H1 (cell line): ENCODE measurements around the gene ASCC3. TPM values are rescaled to one million over a fixed set of nuclear protein-coding genes. Genes with fewer than 3 reads are reported as not detected.

Experiments used
- CTCF ChIA-PET: fragments of 300-600 bp; sonication (Branson Sonifier 250); formaldehyde crosslinking; loops from one replicate; lab custom pipeline; 2021; ENCODE audit not compliant: partially characterized antibody; lab: Charles Lee
- POLR2A ChIA-PET: fragments of 300-600 bp; sonication (Branson Sonifier 250); formaldehyde crosslinking; loops from one replicate; lab custom pipeline; 2021; ENCODE audit warnings: inconsistent platforms; ENCODE audit not compliant: partially characterized antibody; lab: Charles Lee
- DNase-seq, 2 experiments: peaks; one replicate each; pipeline versions ENCODE4 v3.0.0 to v3.0.0-alpha.2; 2010 to 2022; ENCODE audit warnings: low spot score in 2 of 2, low read depth in 1 of 2, mixed read lengths in 1 of 2
- FAIRE-seq: peaks from 2 replicates; lab custom pipeline; 2011; peaks lifted over from hg19 to GRCh38; lab: Jason Lieb, UNC
- H2AFZ ChIP-seq: 2 replicates; pipeline ENCODE4 v1.8.1; 2012; ENCODE audit warnings: low read length, inconsistent platforms
- H2AK5ac ChIP-seq: 2 replicates; pipeline ENCODE4 v1.6.1; 2013; ENCODE audit warnings: low read depth, low read length
- H2BK120ac ChIP-seq: replicated peaks from 2 replicates; pipeline ENCODE3; 2013; ENCODE audit warnings: low read depth, low read length, inconsistent platforms
- H2BK12ac ChIP-seq: 2 replicates; pipeline ENCODE4 v1.6.1; 2013; ENCODE audit warnings: low read depth, low read length
- H2BK15ac ChIP-seq: 2 replicates; pipeline ENCODE4 v1.6.1; 2013; ENCODE audit warnings: low read length
- H2BK20ac ChIP-seq: 2 replicates; pipeline ENCODE4 v1.6.1; 2013; ENCODE audit warnings: low read length
- H2BK5ac ChIP-seq: 2 replicates; pipeline ENCODE4 v1.6.1; 2013; ENCODE audit warnings: low read depth, low read length
- H3K14ac ChIP-seq: 2 replicates; pipeline ENCODE4 v1.6.1; 2013; ENCODE audit warnings: inconsistent platforms; ENCODE audit not compliant: insufficient read length
- H3K18ac ChIP-seq: 2 replicates; pipeline ENCODE4 v1.6.1; 2013; ENCODE audit warnings: low read length; ENCODE audit errors: extremely low read depth
- H3K23ac ChIP-seq: 2 replicates; pipeline ENCODE4 v1.6.1; 2013; ENCODE audit warnings: inconsistent platforms; ENCODE audit not compliant: insufficient read length
- H3K23me2 ChIP-seq: 2 replicates; pipeline ENCODE4 v1.6.1; 2013; ENCODE audit warnings: low read depth, low read length
- H3K27ac ChIP-seq: 2 replicates; pipeline ENCODE4 v1.6.1; 2011; ENCODE audit warnings: low read depth, low read length, inconsistent platforms
- H3K27me3 ChIP-seq, 4 experiments: replicated peaks in 1 of 4; 1 replicate in 1 of 4; 2 replicates in 3 of 4; pipeline versions ENCODE4 v1.6.1 to v1.8.1; 2011 to 2013; ENCODE audit warnings: low read length in 3 of 4, mild to moderate bottlenecking in 3 of 4, inconsistent platforms in 2 of 4, mixed read lengths in 2 of 4, moderate library complexity in 1 of 4; ENCODE audit not compliant: control insufficient read depth in 3 of 4, insufficient read depth in 3 of 4; ENCODE audit errors: extremely low read depth in 1 of 4
- H3K36me3 ChIP-seq, 4 experiments: 2 replicates each; pipeline versions ENCODE4 v1.6.1 to v1.8.1; 2011 to 2013; ENCODE audit warnings: mild to moderate bottlenecking in 4 of 4, low read length in 3 of 4, moderate library complexity in 2 of 4, control low read depth in 1 of 4, inconsistent platforms in 1 of 4; ENCODE audit not compliant: insufficient read depth in 4 of 4, control insufficient read depth in 2 of 4
- H3K4ac ChIP-seq: replicated peaks from 2 replicates; pipeline ENCODE3; 2013; ENCODE audit warnings: low read length, low read depth, mixed read lengths, inconsistent platforms; ENCODE audit not compliant: insufficient read length
- H3K4me1 ChIP-seq, 4 experiments: replicated peaks in 1 of 4; 1 replicate in 1 of 4; 2 replicates in 3 of 4; pipeline versions ENCODE4 v1.6.1 to v1.8.1; 2011 to 2013; ENCODE audit warnings: low read length in 3 of 4, inconsistent platforms in 2 of 4, mixed read lengths in 1 of 4; ENCODE audit not compliant: insufficient read depth in 4 of 4, control insufficient read depth in 3 of 4
- H3K4me2 ChIP-seq, 2 experiments: 2 replicates each; pipeline versions ENCODE4 v1.6.1 to v1.8.1; 2011 to 2013; ENCODE audit warnings: low read depth in 2 of 2, low read length in 2 of 2, control low read depth in 1 of 2, inconsistent platforms in 1 of 2, mild to moderate bottlenecking in 1 of 2; ENCODE audit not compliant: insufficient read depth in 1 of 2
- H3K4me3 ChIP-seq, 4 experiments: fragments of 200-600, 300-600 bp in 1 of 4; sonication (generic), shearing (Covaris generic), sonication (Bioruptor Twin) in 1 of 4; 2 replicates each; pipeline versions ENCODE4 v1.5.1 to v1.8.1; 2011 to 2016; ENCODE audit warnings: low read length in 4 of 4, low read depth in 3 of 4, control low read depth in 2 of 4, inconsistent platforms in 2 of 4, mild to moderate bottlenecking in 2 of 4, mixed read lengths in 1 of 4, moderate library complexity in 1 of 4; ENCODE audit not compliant: insufficient read depth in 2 of 4; ENCODE audit errors: extremely low read depth in 1 of 4
- H3K56ac ChIP-seq: replicated peaks from 2 replicates; pipeline ENCODE3; 2013; ENCODE audit warnings: low read depth, mild to moderate bottlenecking, mixed read lengths, low read length, inconsistent platforms; ENCODE audit not compliant: insufficient read length
- H3K79me1 ChIP-seq: 2 replicates; pipeline ENCODE4 v1.6.1; 2013; ENCODE audit warnings: low read depth, low read length, control low read depth
- H3K79me2 ChIP-seq, 2 experiments: 2 replicates each; pipeline versions ENCODE4 v1.6.1 to v1.8.1; 2012 to 2013; ENCODE audit warnings: low read length in 2 of 2, mild to moderate bottlenecking in 2 of 2, inconsistent platforms in 1 of 2; ENCODE audit not compliant: insufficient read depth in 2 of 2, control insufficient read depth in 1 of 2
- H3K9ac ChIP-seq, 4 experiments: replicated peaks in 1 of 4; 1 replicate in 1 of 4; 2 replicates in 3 of 4; pipeline versions ENCODE4 v1.6.1 to v1.8.1; 2011 to 2013; ENCODE audit warnings: low read depth in 3 of 4, low read length in 3 of 4, control low read depth in 2 of 4, mild to moderate bottlenecking in 2 of 4, moderate library complexity in 2 of 4, inconsistent platforms in 1 of 4; ENCODE audit errors: extremely low read depth in 1 of 4
- H3K9me3 ChIP-seq, 2 experiments: 2 replicates each; pipeline versions ENCODE4 v1.6.1 to v1.8.1; 2012 to 2013; ENCODE audit warnings: mild to moderate bottlenecking in 2 of 2, moderate library complexity in 2 of 2, control low read depth in 1 of 2, inconsistent platforms in 1 of 2, low read depth in 1 of 2, low read length in 1 of 2, mixed read lengths in 1 of 2; ENCODE audit not compliant: insufficient read depth in 2 of 2
- H4K20me1 ChIP-seq, 2 experiments: replicated peaks in 1 of 2; 2 replicates each; pipeline versions ENCODE3 to v1.8.1; 2011 to 2013; ENCODE audit warnings: inconsistent platforms in 2 of 2, low read length in 2 of 2, mild to moderate bottlenecking in 1 of 2; ENCODE audit not compliant: insufficient read depth in 2 of 2, control insufficient read depth in 1 of 2
- H4K5ac ChIP-seq: 2 replicates; pipeline ENCODE4 v1.6.1; 2013; ENCODE audit warnings: low read length, low read depth, mixed read lengths, inconsistent platforms; ENCODE audit not compliant: insufficient read length
- H4K8ac ChIP-seq: 2 replicates; pipeline ENCODE4 v1.8.0; 2013; ENCODE audit warnings: mild to moderate bottlenecking, moderate library complexity, low read length, inconsistent platforms; ENCODE audit not compliant: insufficient read depth; ENCODE audit errors: extremely low read depth
- H4K91ac ChIP-seq: replicated peaks from 2 replicates; pipeline ENCODE3; 2013; ENCODE audit warnings: low read length, mixed read lengths, inconsistent platforms; ENCODE audit not compliant: insufficient read length
- CHD2 ChIP-seq: IDR thresholded peaks from 2 replicates; pipeline ENCODE4 v1.6.1; 2012; ENCODE audit warnings: low read length, improper control_type of control experiment
- CTBP2 ChIP-seq: IDR thresholded peaks from 2 replicates; pipeline ENCODE4 v1.7.0; 2011; ENCODE audit warnings: borderline replicate concordance, mild to moderate bottlenecking, moderate library complexity, mixed read lengths, low read length; ENCODE audit not compliant: insufficient read depth, insufficient read length
- EZH2 ChIP-seq: fragments of 200-600 bp; sonication (generic); IDR thresholded peaks from 2 replicates; pipeline ENCODE4 v1.7.1; 2012; ENCODE audit warnings: low read depth, mild to moderate bottlenecking, moderate library complexity, low read length, inconsistent platforms; ENCODE audit not compliant: severe bottlenecking
- HDAC2 ChIP-seq, 2 experiments: fragments of 300-600 bp in 1 of 2; sonication (generic) in 1 of 2; IDR thresholded peaks; 2 replicates each; pipeline ENCODE4 v1.6.1; 2011 to 2012; ENCODE audit warnings: low read depth in 2 of 2, low read length in 2 of 2, mild to moderate bottlenecking in 2 of 2, moderate library complexity in 2 of 2, borderline replicate concordance in 1 of 2, inconsistent platforms in 1 of 2
- MAFK ChIP-seq: IDR thresholded peaks from 2 replicates; pipeline ENCODE4 v1.6.1; 2012; ENCODE audit warnings: low read depth, mild to moderate bottlenecking, improper control_type of control experiment, low read length
- NANOG ChIP-seq: IDR thresholded peaks from 2 replicates; pipeline ENCODE4 v1.6.1; 2011; ENCODE audit warnings: low read length, low read depth, mild to moderate bottlenecking, inconsistent platforms; ENCODE audit not compliant: insufficient read depth, poor library complexity, severe bottlenecking
- SAP30 ChIP-seq: fragments of 300-600 bp; sonication (generic); IDR thresholded peaks from 2 replicates; pipeline ENCODE4 v1.7.1; 2012; ENCODE audit warnings: low read length, moderate library complexity, mild to moderate bottlenecking, inconsistent platforms; ENCODE audit not compliant: insufficient read depth, insufficient replicate concordance
- SIRT6 ChIP-seq: IDR thresholded peaks from one replicate; pipeline ENCODE4 v1.7.1; 2012; ENCODE audit warnings: low read length, inconsistent platforms
- SP4 ChIP-seq: IDR thresholded peaks from 2 replicates; pipeline ENCODE4 v1.6.1; 2012; ENCODE audit warnings: low read length, inconsistent platforms
- SRF ChIP-seq: IDR thresholded peaks from 2 replicates; pipeline ENCODE4 v1.6.1; 2011; ENCODE audit warnings: mild to moderate bottlenecking, low read depth, low read length, moderate library complexity
- TAF7 ChIP-seq: optimal IDR thresholded peaks from 2 replicates; pipeline ENCODE3; 2011; ENCODE audit warnings: low read depth, mild to moderate bottlenecking, inconsistent platforms, low read length, moderate library complexity, borderline replicate concordance
- TBP ChIP-seq: IDR thresholded peaks from 2 replicates; pipeline ENCODE4 v1.6.1; 2011; ENCODE audit warnings: low read depth, low read length, improper control_type of control experiment
- TEAD4 ChIP-seq: IDR thresholded peaks from 2 replicates; pipeline ENCODE4 v1.6.1; 2012; ENCODE audit warnings: low read depth, low read length, inconsistent platforms, mixed read lengths
- YY1 ChIP-seq: IDR thresholded peaks from 2 replicates; pipeline ENCODE4 v1.6.1; 2011; ENCODE audit warnings: low read depth, mild to moderate bottlenecking, low read length
- WGBS, 2 experiments: shearing (Covaris generic) in 1 of 2; methylation state at CpG; one replicate each; pipeline versions ENCODE4 v1.1.6 to v1.1.7; 2013 to 2015; ENCODE audit warnings: low lambda C conversion rate in 2 of 2, mixed read lengths in 2 of 2, inconsistent platforms in 1 of 2, low coverage in 1 of 2, missing lambda C conversion rate in 1 of 2; ENCODE audit not compliant: insufficient replicate concordance in 2 of 2, insufficient coverage in 1 of 2, insufficient read length in 1 of 2; ENCODE audit errors: extremely low coverage in 1 of 2, missing lambda C conversion rate in 1 of 2; 5-methylcytosine and 5-hydroxymethylcytosine counted together
- polyA plus RNA-seq, 7 experiments: library from polyadenylated mRNA; depleted of rRNA in 3 of 7; stranded (reverse) in 5 of 7; unstranded in 2 of 7; fragments of >200 nt in 5 of 7; fragments of 200-250 nt in 2 of 7; gene quantifications; 1 replicate in 5 of 7; 2 replicates in 1 of 7; 4 replicates in 1 of 7; pipeline versions ENCODE4 v1.2.1 to v1.2.3, GENCODE V29; 2011 to 2013; ENCODE audit warnings: missing spikeins in 2 of 7, mixed read lengths in 2 of 7
- total RNA-seq: library from RNA; stranded (reverse); fragmentation: NEBNext Ultra II Directional; extraction: Animal tissue kit (Norgen Biotek cat#: 25700); gene quantifications from 2 replicates; pipeline ENCODE4 v1.2.1, GENCODE V29; 2021
- TF ChIP-seq, protein P1 (sequence below): IDR thresholded peaks from 2 replicates; pipeline ENCODE4 v1.6.1; 2012; ENCODE audit warnings: inconsistent platforms

ASCC3 gene
- total and polyA plus RNA-seq, 2 of the 8 experiments (the other 6 are each of a cell fraction or from before 2014, with no cell fraction given), result 37.5 to 77.8 TPM

DNA sequence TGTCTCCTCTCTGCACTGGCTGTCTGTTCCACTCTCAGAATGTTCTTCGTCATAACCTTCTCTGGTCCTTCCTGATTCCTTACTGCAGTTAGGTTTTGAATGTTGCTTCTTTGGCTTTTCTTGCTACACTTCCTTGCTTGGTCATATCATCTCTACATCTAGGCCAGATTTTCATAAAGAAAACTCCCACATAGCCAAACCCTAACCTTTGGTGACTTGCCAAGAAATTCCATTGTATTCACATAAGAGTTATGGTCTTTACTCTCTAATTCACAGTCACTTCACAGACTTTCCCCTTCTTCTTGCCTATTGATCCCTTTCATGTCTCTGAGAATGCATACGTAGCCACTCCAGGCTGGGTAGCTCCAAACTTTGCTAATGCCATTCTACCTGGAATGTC lies 374.5 kb downstream of the ASCC3 start:
- H4K8ac ChIP-seq, result no peak overlapping the region
- H4K20me1 ChIP-seq, result no peaks in the 10 kb centered on the region
- no peaks in the 10 kb centered on the region for H3K23me2 ChIP-seq
- DNase-seq (no peak), FAIRE-seq (no peak)
- H3K79me2 ChIP-seq, result no peaks in the 10 kb centered on the region
- no peak overlapping the region for H3K4ac ChIP-seq
- no peak overlapping the region for H2BK120ac ChIP-seq
- no peaks in the 10 kb centered on the region for H3K9me3 ChIP-seq
- no peak overlapping the region for H4K5ac ChIP-seq
- no peak overlapping the region for H2BK20ac ChIP-seq
- peaks cover 0 to 1% (median 0%) of the 10 kb centered on the region in 4 experiments; a peak in 1 of 7 replicates for H3K27me3 ChIP-seq
- no peak overlapping the region for H2BK12ac ChIP-seq
- H3K4me3 ChIP-seq, result no peak overlapping the region
- no peak overlapping the region for H3K14ac ChIP-seq
- no peak overlapping the region for H3K56ac ChIP-seq
- H2AFZ ChIP-seq, result no peak overlapping the region
- H2BK5ac ChIP-seq, result no peak overlapping the region
- H4K91ac ChIP-seq, result no peak overlapping the region
- no peak overlapping the region for H3K23ac ChIP-seq
- ChIA-PET POLR2A (no interaction called here), CTCF (no interaction called here)
- no peak overlapping the region for H3K4me2 ChIP-seq
- no peak overlapping the region for H3K27ac ChIP-seq
- 92% methylated on average over 2 of the region's 2 CpGs; no CpG with 5 or more reads in 1 of the 2 experiments for WGBS, 2 experiments
- no peaks in the 10 kb centered on the region for H3K79me1 ChIP-seq
- H3K36me3 ChIP-seq, result peaks cover 0 to 10% (median 5%) of the 10 kb centered on the region in 4 experiments; a peak in 3 of 8 replicates
- no peak overlapping the region for H2BK15ac ChIP-seq
- no peak overlapping the region for H2AK5ac ChIP-seq
- no peak overlapping the region for H3K9ac ChIP-seq
- H3K4me1 ChIP-seq, result no peaks in the 10 kb centered on the region
- no peak overlapping the region for H3K18ac ChIP-seq
- no peak for TF ChIP-seq SRF
- no peak for TF ChIP-seq EZH2
- TF ChIP-seq SP4, result no peak
- no peak for TF ChIP-seq MAFK
- TF ChIP-seq TBP, result no peak
- TF ChIP-seq SAP30, result no peak
- no peak for TF ChIP-seq CHD2
- TF ChIP-seq CTBP2, result no peak
- no peak for TF ChIP-seq TEAD4
- TF ChIP-seq, protein P1, sequence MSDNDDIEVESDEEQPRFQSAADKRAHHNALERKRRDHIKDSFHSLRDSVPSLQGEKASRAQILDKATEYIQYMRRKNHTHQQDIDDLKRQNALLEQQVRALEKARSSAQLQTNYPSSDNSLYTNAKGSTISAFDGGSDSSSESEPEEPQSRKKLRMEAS, result no peak
- TF ChIP-seq NANOG, result no peak
- no peak for TF ChIP-seq YY1
- TF ChIP-seq SIRT6, result no peak
- TF ChIP-seq TAF7, result no peak
- no peak for TF ChIP-seq HDAC2 (IDR thresholded peaks at IDR 0.05; ENCODE audit: borderline replicate concordance in 1 of 2, low read depth in 2 of 2, low read length in 2 of 2)
